Measurements from ENCODE around the gene MPHOSPH6.
"Not testable (repeated sequence)": the region's sequence is repeated elsewhere in the genome, so short reads cannot be mapped to it uniquely, and the experiment has no call there.

MPHOSPH6 gene

GRCh38 chr16:82169861-82170845 is at the start of gene MPHOSPH6:
Gene MPHOSPH6 (minus strand): TSS chr16:82170224. CDS start chr16:82170175, 49 bp downstream.
- DNase-seq, result peak; percentile 81 to 84

- no peak for DNase-seq
These were observed 49.3 kb upstream of the MPHOSPH6 start for GRCh38 chr16:82219298-82219697.

DNA sequence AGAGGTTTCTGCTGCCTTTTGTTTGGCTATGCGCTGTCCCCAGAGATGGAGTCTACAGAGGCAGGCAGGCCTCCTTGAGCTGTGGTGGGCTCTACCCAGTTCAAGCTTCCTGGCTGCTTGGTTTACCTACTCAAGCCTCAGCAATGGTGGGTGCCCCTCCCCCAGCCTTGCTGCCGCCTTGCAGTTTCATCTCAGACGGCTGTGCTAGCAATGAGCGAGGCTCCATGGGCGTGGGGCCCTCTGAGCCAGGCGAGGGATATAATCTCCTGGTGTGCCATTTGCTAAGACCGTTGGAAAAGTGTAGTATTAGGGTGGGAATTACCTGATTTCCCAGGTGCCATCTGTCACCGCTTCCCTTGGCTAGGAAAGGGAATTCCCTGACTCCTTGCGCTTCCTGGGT is 39.3 kb upstream of the MPHOSPH6 start:
- not testable (repeated sequence) for DNase-seq

DNA sequence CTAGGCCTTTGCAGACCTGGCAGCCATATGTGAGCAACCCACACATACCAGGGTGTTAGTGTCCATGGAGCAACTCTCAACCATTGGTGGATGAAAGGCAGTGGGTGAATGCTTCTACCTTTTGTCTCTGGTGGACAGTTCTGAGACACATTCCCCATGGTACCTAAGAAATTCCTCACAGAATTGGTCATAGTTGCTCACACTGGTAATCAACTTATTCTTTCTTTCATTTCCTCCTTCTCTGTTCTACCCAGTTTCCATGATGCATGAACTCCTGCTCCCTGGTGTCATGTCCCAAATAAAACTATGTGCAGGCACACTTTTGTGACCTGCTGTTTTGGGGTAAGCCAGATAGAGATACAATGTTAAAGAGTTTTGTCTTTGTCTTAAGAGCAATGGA is 33.2 kb upstream of the MPHOSPH6 start:
- DNase-seq, result no peak

DNA sequence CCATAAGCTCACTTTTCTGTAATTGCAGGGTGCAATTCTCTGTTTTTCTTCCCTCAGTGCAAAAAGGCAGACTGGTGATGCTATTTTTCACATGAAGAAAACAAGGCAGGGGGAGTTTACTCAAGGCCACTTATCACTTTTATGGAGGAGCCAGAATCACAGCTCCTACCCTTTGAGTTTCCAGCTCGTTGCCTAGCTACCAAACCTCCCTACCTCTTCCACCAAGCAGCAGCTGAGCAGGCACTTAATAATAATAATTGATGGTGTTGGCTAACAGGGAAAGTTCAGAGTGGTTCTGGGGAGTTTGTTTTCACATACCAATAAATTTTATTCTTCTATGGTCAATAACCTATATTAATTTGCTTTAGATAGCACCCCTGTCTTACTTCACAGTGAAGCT is 31.9 kb upstream of the MPHOSPH6 start:
- no peak for DNase-seq

DNA sequence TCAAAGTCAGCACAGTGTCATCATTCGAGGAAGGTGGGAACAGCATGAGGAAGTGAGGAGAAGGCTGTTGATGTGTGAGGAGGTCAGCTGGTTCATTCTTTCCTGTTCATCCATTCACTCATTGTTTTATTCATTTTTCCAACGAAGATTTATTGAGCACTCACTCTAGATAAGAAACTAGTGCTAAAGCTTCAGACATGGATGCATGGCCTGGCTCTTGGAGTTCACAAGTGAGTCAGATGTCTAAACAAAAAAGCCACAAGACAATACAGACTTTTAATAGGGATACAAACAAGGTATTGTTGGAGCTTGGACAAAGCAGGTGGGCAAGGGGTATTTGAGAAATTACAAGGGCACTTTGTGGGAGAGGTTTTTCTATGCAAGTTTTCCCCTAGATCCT is 31.3 kb upstream of the MPHOSPH6 start:
- DNase-seq, result no peak

DNA sequence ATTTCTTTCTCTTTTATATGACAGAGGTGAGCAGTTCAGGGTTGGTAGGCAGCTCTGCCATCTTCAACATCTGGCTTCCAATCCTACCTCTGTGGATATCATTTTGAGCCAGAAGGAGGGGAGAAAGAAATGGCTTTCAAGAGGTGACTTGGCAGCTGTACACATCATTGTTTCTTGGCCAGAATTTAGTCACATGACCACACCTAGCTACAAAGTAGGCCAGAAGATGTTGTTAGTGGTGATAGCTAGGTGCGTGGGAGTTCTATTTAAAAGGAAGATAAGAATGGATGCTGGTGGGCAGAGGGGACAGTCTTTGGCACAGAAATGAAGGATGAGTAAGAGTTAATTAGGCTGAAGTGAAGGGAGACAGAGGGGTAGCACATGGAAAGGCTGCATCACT is 29.2 kb upstream of the MPHOSPH6 start:
- no peak for DNase-seq

DNA sequence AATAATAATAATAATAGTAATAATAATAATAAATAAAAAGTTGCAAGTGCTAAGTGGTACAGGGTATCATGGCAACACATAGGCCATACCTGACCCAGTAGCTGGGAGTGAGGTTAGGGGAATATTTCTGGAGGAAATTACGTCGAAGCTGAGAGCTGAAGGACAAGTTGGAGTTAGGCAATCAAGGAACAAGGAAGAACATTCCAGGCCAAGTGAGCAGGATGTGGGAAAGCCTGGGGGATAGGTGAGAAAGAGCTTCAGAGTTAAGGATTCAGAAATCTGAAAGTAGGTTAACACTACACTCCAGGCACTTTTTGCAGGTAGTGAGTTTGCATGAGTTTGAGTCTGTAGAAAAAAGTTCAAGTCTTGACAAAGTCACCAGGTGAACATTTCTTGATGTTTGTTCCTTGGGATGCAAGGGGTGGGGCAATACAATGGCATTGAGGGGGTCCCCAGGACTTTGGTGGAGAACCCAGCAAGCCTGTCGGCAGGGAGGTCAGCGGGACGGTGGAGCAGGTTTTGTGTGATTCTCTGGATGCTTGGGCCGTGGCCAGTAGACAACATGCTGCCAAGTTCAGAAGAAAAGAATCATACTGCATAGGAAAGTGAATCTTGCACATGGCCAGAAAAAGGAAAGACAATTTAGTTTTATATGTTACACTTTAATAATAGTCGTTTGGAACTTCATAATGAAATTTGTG is 27.7 kb upstream of the MPHOSPH6 start:
- no peak for DNase-seq

- DNase-seq, result peak in 1 of 2 experiments; percentile 12
These were observed 26.0 kb upstream of the MPHOSPH6 start for GRCh38 chr16:82195917-82196494.

- DNase-seq, result no peak
These were observed 24.1 kb upstream of the MPHOSPH6 start for GRCh38 chr16:82194086-82194485.

GRCh38 chr16:82192665-82193064 is 22.6 kb upstream of the MPHOSPH6 start:
- no peak for DNase-seq

GRCh38 chr16:82190386-82190785 is 20.4 kb upstream of the MPHOSPH6 start:
- DNase-seq, result no peak

GRCh38 chr16:82187829-82188228 is 17.8 kb upstream of the MPHOSPH6 start:
- no peak for DNase-seq

DNA sequence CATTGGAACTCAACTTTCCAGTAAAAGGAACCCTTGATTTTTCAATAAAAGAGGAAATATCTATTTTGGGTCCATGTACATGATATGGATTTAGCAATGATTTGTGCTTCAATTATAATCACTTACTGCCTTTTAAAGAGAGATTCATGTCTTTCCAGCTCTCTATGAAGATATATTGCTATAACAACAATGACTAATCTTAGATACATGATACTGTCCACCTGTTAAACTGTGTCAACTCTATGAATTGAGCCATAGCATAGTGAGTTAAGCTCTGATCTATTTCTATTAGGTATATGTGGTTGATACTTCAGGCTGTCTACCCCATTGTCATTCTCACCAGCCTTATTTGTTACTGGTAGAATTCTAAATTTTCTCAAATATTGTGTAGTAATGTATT is 15.0 kb upstream of the MPHOSPH6 start:
- no peak for DNase-seq

GRCh38 chr16:82184213-82184612 is 14.2 kb upstream of the MPHOSPH6 start:
- no peak for DNase-seq

- no peak for DNase-seq
These were observed 13.0 kb upstream of the MPHOSPH6 start for GRCh38 chr16:82183004-82183397.

- DNase-seq, result no peak
These were observed 12.4 kb upstream of the MPHOSPH6 start for GRCh38 chr16:82182266-82183003.

- DNase-seq, result peak in 1 of 2 experiments; percentile 51
These were observed 11.6 kb upstream of the MPHOSPH6 start for GRCh38 chr16:82181461-82182185.

DNA sequence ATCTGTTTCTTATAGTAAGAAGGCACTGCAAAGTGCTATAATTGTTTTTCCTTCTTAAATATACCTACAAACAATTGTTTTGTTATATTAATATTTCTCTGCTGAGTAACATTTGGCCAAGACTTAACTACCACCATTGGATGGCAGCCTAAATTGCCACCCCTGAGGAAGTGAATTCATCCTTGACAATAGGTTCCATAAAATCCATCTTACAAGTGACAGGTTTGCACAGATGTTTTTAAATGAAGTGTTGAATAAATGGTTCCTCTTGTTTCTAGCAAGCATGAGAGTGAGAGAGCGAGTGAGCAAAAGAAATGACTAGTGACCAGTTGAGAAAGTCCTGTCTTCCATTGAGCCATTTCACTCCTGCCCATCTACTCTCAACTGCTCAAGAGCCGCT is 8.3 kb upstream of the MPHOSPH6 start:
- DNase-seq, result no peak

DNA sequence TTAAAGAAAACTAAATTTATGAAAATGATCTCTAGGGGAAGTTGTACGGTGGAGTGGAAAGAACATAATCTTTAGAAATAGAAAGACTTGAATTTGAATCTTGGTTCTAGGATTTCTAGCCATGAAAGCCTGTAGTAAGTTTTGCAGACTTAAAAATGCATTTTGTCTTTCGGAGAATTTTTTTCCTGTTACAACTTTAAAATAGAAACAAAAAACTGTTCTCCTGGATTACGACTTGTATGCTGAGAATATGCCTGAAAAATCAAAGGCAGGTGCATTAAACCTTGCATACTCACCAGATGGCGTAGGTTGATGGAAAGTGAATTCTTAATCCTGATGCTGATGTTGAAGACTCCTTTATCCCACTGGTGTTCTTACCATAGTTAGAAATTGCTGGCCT is 7.5 kb upstream of the MPHOSPH6 start:
- DNase-seq, result no peak

DNA sequence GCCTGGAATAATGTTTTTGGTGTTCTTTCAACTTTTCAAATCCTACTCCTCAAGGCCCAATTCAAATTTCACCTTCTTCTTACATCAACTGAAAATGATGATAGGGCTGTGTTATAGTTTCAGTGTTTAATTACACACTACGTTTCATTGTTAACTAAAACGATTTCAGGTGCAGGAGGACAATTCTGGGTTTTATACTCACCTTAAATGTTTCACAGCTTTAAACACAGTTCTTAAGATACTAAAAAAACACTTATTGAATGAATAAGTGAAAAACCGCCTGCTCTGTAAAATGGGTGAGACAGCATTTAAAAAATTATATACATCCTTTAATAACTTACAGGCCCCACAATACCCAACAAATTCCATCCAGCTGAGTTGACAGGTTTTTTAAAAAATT is 6.2 kb upstream of the MPHOSPH6 start:
- DNase-seq, result no peak

DNA sequence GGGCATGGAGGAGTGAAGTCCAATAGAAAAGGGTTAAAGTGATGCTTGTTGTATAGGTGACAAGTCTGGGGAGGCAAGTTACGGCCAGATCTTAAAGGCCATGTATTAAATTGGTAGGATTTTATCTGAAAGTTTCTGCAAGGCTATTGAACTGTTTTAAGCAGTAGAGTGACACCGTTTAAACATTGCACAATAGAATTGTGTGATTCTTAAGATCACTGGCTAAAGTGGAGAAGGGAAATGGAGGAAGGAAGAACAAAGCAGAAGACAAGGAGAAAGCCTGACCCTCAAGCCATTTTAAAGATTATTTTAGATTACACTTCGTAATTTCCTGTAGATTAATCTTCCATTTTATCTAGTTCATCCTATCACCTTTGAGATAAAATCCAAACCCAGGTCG is 5.6 kb upstream of the MPHOSPH6 start:
- DNase-seq, result no peak
